Islet of Langerhans (tissue), 1 donor: ENCODE data around the gene SIK2.
A peak's percentile ranks its signal among the peaks of the same experiment; 100 is the strongest.

Source experiments
- FAIRE-seq: peaks from one replicate; lab custom pipeline; 2011; peaks lifted over from hg19 to GRCh38; lab: Jason Lieb, UNC

SIK2 gene

DNA sequence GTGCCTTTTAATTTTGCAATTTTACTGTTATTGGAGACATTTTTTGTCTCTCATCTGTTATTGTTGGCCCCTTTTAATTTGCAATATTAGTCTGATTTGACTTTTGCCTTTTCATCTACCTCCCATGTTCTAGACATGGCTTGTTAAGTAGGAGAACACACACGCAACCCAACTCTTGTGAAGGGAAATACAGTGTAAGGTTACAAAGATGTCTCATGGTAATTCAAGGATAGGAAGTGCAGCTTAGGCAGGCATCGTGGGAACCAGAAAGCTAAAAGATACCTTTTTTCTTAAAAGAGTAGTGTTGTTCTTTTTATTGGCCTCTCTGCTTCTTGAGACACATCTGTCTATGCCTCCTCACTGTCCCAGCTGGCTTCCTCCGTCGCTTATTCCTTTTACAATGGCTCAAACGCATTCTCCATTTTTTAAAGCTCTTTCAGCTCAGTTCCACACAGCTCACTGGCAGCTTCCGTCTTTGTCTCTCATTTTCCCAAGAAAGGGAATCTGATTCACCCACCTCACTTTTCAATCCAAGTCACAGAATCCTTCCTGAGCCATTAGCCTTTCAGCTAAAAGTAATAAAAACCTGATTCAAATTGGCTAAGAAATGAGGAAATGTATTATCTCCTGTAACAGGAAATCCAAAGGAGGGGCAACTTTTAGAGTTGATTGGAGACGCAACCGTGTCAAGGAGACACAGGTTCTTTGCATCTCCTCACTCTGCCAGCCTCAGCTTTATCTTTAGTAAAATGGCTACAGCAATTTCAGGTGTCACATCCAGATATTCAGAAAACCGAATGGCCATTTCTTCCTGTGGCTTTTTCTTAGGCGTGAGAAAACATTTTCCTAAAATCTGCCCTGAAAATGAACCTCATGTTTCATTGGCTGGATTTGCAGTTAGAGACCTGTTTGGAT lies 57.2 kb downstream of the SIK2 start:
- FAIRE-seq, result no peak

DNA sequence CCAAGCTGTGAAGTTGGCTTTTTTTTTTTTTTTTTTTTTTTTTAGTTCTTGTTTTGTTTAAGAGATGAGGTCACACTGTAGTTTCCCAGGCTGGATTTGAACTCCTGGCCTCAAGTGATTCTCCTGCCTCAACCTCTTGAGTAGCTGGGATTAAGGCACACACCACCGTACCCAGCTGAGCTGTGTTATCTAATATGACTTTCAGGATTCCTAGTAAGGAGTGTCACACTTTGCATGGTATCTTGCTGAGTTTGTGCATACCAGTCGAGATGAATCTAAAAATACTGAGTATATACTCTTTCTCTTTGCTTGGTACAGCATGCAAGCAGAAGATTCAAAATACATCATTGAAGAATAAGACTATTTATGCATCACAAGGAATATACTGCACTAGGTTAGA lies 58.6 kb downstream of the SIK2 start:
- no peak for FAIRE-seq

GRCh38 chr11:111663820-111664219 lies 61.6 kb downstream of the SIK2 start:
- no peak for FAIRE-seq

DNA sequence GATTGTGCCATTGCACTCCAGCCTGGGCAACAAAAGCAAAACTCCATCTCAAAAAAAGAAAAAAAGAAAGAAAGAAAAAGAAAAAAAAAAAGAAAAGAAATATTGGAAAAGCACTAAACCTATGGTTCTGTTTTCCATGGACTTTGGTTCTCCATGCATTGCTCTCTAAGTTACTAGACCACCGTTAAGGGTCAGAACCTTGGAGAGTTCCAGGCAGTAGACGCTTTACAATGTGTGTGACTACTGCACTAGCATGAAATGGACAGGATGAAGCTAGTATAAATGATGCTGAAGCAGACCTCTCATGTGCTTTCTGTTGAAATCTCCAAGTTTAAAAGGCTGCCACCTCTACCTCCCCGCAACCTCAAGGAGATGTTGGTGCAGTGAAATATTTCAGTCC lies 63.5 kb downstream of the SIK2 start:
- FAIRE-seq, result no peak

DNA sequence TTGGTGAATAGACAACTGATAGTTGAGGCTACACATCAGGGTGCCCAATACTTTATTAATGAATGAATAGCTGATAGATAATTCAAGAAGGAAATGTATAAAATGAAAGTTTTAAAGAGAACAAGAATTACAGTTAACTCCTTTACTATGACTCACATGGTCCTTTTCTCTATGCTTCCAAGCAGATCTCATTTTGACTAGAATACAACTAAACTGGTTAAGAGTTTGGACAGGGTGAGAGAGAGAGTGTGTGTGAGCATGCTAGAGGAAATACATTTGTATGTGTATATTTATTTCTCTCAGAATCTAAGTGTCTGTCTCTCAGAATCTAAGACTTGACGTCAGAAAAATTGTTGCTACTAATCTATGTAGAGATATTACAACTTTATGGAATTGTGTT lies 66.7 kb downstream of the SIK2 start:
- no peak for FAIRE-seq

- FAIRE-seq, result no peak
These were observed 69.1 kb downstream of the SIK2 start for GRCh38 chr11:111671383-111671782.

GRCh38 chr11:111672949-111673348 lies 70.7 kb downstream of the SIK2 start:
- FAIRE-seq, result no peak

GRCh38 chr11:111674941-111675340 lies 72.7 kb downstream of the SIK2 start:
- no peak for FAIRE-seq

DNA sequence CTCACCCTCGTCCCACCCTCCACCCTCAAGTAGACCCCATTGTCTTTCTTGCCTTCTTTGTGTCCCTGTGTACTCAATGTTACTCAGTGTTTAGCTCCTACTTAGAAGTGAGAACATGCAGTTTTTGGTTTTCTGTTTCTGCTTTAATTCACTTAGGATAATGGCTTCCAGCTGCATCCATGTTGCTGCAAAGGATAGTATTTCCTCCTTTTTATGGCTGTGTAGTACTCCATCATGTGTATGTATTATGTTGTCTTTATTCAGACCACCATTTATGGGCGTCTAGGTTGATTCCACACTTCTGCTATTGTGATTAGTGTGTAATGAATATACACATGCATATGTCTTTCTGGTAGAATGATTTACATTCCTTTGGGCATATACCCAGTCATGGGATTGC lies 73.6 kb downstream of the SIK2 start:
- no peak for FAIRE-seq

- FAIRE-seq, result peak; percentile 73
These were observed 74.8 kb downstream of the SIK2 start for GRCh38 chr11:111676878-111677585.

DNA sequence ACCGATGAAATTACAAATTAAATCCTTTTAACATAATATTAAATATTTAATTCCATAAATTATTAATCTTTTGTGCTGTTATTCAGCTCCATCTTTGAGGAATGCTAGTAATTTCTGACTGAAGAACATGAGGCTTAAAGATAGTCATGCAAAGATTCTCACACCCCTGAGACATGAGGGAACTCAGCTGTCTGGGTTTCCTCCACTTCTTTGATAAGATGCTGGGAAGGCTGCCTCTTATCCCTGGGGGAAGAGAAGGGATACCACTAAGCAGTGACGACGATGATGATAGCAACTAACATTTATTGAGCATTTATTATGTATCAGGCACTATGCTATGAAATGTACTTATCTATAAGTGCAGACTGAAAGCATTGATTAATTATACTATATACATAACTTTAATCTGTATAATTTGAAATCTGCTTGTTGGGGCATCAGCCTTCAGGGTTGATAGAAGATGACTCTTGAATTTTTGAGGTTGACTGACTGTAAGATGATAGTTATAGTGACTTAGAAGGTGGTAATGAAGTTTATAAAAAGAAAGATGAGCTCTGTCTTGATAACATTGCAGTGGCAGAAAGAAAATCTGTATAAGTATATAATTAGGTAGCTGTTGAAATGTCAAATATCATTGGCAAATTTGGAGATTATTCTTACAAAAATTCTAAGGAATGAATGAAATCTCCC lies 78.4 kb downstream of the SIK2 start:
- no peak for FAIRE-seq

DNA sequence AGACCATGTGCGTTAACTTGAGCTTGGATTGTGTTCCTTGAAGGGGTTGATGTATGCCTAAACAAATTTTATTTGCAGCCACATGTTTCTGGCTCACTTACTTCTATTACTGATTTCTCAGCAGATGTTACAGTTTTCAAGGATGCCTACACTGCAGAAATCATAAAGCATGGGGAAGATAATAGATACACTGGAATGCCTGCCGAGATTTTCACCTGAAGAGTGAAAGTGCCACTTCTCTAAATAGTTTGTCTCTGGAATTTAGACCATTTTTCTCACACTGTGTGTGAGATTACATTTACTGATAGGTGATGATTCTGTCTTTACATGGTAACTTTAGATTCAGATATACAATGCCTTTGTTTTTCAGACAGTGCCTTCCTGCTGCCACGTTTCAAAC lies 81.6 kb downstream of the SIK2 start:
- no peak for FAIRE-seq

GRCh38 chr11:111684251-111684650 lies 82.0 kb downstream of the SIK2 start:
- no peak for FAIRE-seq

DNA sequence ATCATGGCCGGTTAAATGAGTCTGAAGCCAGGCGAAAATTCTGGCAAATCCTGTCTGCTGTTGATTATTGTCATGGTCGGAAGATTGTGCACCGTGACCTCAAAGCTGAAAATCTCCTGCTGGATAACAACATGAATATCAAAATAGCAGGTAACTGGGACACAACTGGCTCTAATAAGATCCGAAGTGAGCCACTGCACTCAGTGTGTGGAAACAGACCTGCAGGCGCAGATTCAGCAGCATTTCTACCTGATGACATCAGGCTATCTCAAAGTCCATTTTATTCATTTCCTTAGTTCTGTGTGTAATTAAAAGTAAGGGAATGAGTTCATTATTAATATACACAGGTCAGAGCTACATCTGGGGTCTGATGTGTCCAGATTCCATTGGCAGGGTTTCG lies 85.8 kb downstream of the SIK2 start:
- FAIRE-seq, result peak; percentile 24

DNA sequence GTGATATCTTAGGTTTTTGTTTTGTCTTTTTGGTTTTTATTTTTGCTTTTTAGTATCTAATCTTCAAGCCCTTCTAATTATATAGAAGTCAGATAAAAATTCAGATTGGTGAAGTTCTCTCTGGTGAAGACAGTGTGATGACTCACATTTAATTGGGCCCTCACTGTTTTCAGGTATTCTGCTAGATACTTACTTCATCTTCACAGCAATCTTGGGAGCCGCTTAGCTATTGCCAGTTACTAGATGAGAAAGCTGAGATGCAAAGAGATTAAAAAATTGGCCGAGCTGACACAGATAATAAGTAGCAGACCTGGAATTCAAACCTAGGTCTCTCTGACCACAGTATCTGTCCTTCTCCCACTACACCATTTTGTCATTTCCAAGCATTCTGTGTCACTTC lies 88.9 kb downstream of the SIK2 start:
- no peak for FAIRE-seq

DNA sequence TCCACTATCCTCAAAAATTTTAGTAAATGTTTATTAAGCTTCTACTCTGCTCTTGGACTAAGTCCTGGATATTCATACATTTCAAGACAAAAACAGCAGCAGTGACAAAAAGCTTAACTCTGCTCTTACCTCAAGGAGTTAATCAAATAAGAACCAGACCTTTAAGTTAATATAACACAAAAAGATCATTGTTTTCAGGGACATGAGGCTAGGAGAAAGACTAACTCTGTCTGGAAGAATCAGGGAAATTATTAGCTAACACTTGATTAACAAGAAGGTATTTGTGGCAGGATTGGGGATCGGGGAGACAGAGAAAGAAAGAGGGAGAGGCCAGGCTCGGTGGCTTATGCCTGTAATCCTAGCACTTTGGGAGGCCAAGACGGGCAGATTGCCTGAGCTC lies 89.5 kb downstream of the SIK2 start:
- FAIRE-seq, result no peak

DNA sequence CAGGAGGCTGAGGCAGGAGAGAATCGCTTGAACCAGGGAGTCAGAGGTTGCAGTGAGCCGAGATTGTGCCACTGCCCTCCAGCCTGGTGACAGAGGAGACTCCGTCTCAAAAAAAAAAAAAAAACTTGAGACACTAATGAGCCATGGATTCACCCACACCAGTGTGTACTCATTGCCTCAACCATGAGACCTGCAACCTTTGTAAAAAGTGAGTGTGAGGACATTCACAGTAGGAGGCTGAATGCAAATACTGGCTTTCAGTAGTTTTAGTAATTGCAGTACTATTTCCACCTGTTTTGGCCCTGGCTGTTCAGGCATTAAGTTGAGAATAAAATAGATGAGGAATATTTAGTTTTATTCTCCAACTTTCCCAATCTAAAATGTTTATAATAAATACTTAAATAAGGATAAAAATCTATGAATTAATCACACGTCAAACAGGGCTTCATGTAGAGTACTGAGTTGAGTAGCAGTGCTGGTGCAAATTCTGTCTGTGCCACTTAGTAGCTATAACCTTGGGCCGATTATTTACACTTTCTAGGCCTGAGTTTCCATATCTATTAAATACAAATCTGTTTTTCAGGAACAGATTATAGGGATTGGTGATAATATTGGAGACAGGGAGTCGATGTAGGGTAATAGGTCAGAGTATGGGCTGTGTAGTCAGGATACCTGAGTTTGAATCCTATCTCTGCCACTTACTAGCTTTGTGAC lies 91.1 kb downstream of the SIK2 start:
- FAIRE-seq, result no peak

DNA sequence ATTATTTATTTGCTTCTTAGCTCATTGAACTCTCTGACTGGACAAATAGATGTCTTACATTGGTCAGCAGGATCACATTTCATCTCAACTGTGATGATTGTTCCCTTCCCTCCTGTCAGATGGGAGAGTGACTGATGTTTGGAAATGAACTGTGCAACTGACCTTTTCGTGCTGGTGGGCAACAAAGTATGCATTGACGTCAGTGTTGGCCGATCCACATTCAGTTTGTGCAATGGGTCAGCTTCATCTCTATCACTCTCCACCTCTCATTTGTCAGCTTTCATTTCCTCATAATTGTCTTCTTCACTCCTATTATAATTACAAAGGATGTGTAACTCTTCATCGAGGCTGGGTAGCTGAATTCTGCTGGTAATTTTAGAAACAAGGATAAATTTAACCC lies 92.6 kb downstream of the SIK2 start:
- FAIRE-seq, result peak; percentile 94

GRCh38 chr11:111696556-111696955 lies 94.3 kb downstream of the SIK2 start:
- FAIRE-seq, result no peak

GRCh38 chr11:111697933-111698371 lies 95.7 kb downstream of the SIK2 start:
- FAIRE-seq, result no peak

- peak; percentile 43 for FAIRE-seq
These were observed 96.8 kb downstream of the SIK2 start for GRCh38 chr11:111698852-111699559.
